ENCODE data around the gene ERBIN. TPM values are rescaled to one million over a fixed set of nuclear protein-coding genes. Genes with fewer than 3 reads are reported as not detected.

Gene ERBIN
- total RNA-seq, 1 donor from 2014 or later: 38.0 TPM

- Histone ChIP-seq H3K4me3 (no peak overlapping the region), H3K27ac (replicated peaks) (no peak overlapping the region), H3K36me3 (peaks cover 10% of the 10 kb centered on the region), H3K4me1 (peaks cover 3% of the 10 kb centered on the region), H3K27me3 (ENCODE audit: low read depth) (no peaks in the 10 kb centered on the region), H3K9me3 (replicated peaks) (peaks cover 7% of the 10 kb centered on the region)
- TF ChIP-seq CTCF (IDR thresholded peaks at IDR 0.05; ENCODE audit: borderline replicate concordance): no peak
- intact Hi-C loops (cut with micrococcal nuclease): no loop called here
- no peak for DNase-seq
Measured at GRCh38 chr5:65999061-65999723, 72.8 kb downstream of the ERBIN start.

GRCh38 chr5:66001952-66002351, 75.6 kb downstream of the ERBIN start:
- intact Hi-C loops (cut with micrococcal nuclease): no loop called here
- peaks cover 6% of the 10 kb centered on the region for H3K36me3 ChIP-seq
- H3K4me1 ChIP-seq: peaks cover 3% of the 10 kb centered on the region
- DNase-seq: no peak
- H3K4me3 ChIP-seq: no peak overlapping the region
- peaks cover 7% of the 10 kb centered on the region for H3K9me3 ChIP-seq (replicated peaks)
- no peak for TF ChIP-seq CTCF (IDR thresholded peaks at IDR 0.05; ENCODE audit: borderline replicate concordance)
- H3K27me3 ChIP-seq (ENCODE audit: low read depth): no peaks in the 10 kb centered on the region
- H3K27ac ChIP-seq (replicated peaks): no peak overlapping the region

GRCh38 chr5:66002415-66002814, 76.0 kb downstream of the ERBIN start:
- intact Hi-C loops (cut with micrococcal nuclease): no loop called here
- no peak for TF ChIP-seq CTCF (IDR thresholded peaks at IDR 0.05; ENCODE audit: borderline replicate concordance)
- Histone ChIP-seq H3K27ac (replicated peaks) (no peak overlapping the region), H3K9me3 (replicated peaks) (peaks cover 7% of the 10 kb centered on the region), H3K27me3 (ENCODE audit: low read depth) (no peaks in the 10 kb centered on the region), H3K36me3 (peaks cover 6% of the 10 kb centered on the region), H3K4me3 (no peak overlapping the region), H3K4me1 (peaks cover 3% of the 10 kb centered on the region)
- DNase-seq: no peak

GRCh38 chr5:66004216-66004615, 77.8 kb downstream of the ERBIN start:
- H3K9me3 ChIP-seq (replicated peaks): peaks cover 7% of the 10 kb centered on the region
- no peak for TF ChIP-seq CTCF (IDR thresholded peaks at IDR 0.05; ENCODE audit: borderline replicate concordance)
- intact Hi-C loops (cut with micrococcal nuclease): no loop called here
- no peaks in the 10 kb centered on the region for H3K27me3 ChIP-seq (ENCODE audit: low read depth)
- H3K36me3 ChIP-seq: peaks cover 6% of the 10 kb centered on the region
- H3K4me3 ChIP-seq: no peak overlapping the region
- no peak for DNase-seq
- peaks cover 3% of the 10 kb centered on the region for H3K4me1 ChIP-seq
- H3K27ac ChIP-seq (replicated peaks): no peak overlapping the region

- Histone ChIP-seq H3K9me3 (replicated peaks) (no peaks in the 10 kb centered on the region), H3K4me1 (peaks cover 11% of the 10 kb centered on the region), H3K27ac (replicated peaks) (no peak overlapping the region), H3K36me3 (peaks cover 8% of the 10 kb centered on the region), H3K4me3 (no peak overlapping the region), H3K27me3 (ENCODE audit: low read depth) (no peaks in the 10 kb centered on the region)
- intact Hi-C loops (cut with micrococcal nuclease): no loop called here
- TF ChIP-seq CTCF (IDR thresholded peaks at IDR 0.05; ENCODE audit: borderline replicate concordance): no peak
- DNase-seq: no peak
Measured at GRCh38 chr5:66009277-66009676, 82.9 kb downstream of the ERBIN start.

Data from left ventricle myocardium inferior (tissue), 1 donor.